Thoracic aorta (tissue), 2 donors: ENCODE measurements around the gene POLN. TPM values are rescaled to one million over a fixed set of nuclear protein-coding genes. Genes with fewer than 3 reads are reported as not detected.

Source experiments
- ATAC-seq: fragments of 150-250 bp; one replicate; pipeline ENCODE4 v1.8.0; 2017; ENCODE audit warnings: low read depth; ENCODE audit not compliant: insufficient number of reproducible peaks, low FRiP score
- DNase-seq: peaks from one replicate; pipeline ENCODE4 v3.0.0-alpha.2; 2020; ENCODE audit warnings: low spot score
- H3K27ac ChIP-seq, 2 donors: fragments of 200-600 bp; sonication (generic); 1 replicate in 1 of 2; 2 replicates in 1 of 2; pipeline ENCODE4 v1.5.1; 2016; ENCODE audit warnings: mild to moderate bottlenecking in 2 of 2, moderate library complexity in 2 of 2
- H3K27me3 ChIP-seq: fragments of 200-600 bp; sonication (generic); replicated peaks from 2 replicates; pipeline ENCODE4 v1.6.0; 2016; ENCODE audit warnings: mild to moderate bottlenecking; ENCODE audit not compliant: insufficient read depth
- H3K36me3 ChIP-seq: fragments of 200-600 bp; sonication (generic); one replicate; pipeline ENCODE4 v1.5.1; 2016
- H3K4me1 ChIP-seq, 2 donors: fragments of 200-600 bp; sonication (generic); 1 replicate in 1 of 2; 2 replicates in 1 of 2; pipeline versions ENCODE4 v1.5.1 to v1.6.0; 2016; ENCODE audit warnings: low read depth in 2 of 2, mild to moderate bottlenecking in 1 of 2; ENCODE audit not compliant: control insufficient read depth in 1 of 2
- H3K4me3 ChIP-seq: fragments of 200-600 bp; sonication (generic); 2 replicates; pipeline ENCODE4 v1.5.1; 2016; ENCODE audit warnings: mild to moderate bottlenecking
- H3K9me3 ChIP-seq: fragments of 200-600 bp; sonication (generic); 2 replicates; pipeline ENCODE4 v1.5.1; 2016
- CTCF ChIP-seq: fragments of 200-600 bp; sonication (generic); IDR thresholded peaks from one replicate; pipeline ENCODE4 v1.5.1; 2019; ENCODE audit warnings: antibody characterized with exemption
- total RNA-seq, 2 donors: library from RNA; depleted of rRNA; stranded (reverse); fragments of >200 nt; gene quantifications; one replicate each; pipeline versions ENCODE4 v1.1.0 to v1.2.3, GENCODE V29; 2016

POLN gene
- total RNA-seq, 2 donors from 2014 or later: 3.2 to 3.5 TPM

- H3K27ac ChIP-seq: no peak overlapping the region
- H3K36me3 ChIP-seq: no peaks in the 10 kb centered on the region
- ATAC-seq (no peak), DNase-seq (no peak)
- H3K4me3 ChIP-seq: no peak overlapping the region
- H3K9me3 ChIP-seq: no peaks in the 10 kb centered on the region
- TF ChIP-seq CTCF: no peak
- H3K4me1 ChIP-seq: no peaks in the 10 kb centered on the region
- H3K27me3 ChIP-seq: no peaks in the 10 kb centered on the region
These were observed 58.9 kb downstream of the POLN start for GRCh38 chr4:2182994-2183393.

DNA sequence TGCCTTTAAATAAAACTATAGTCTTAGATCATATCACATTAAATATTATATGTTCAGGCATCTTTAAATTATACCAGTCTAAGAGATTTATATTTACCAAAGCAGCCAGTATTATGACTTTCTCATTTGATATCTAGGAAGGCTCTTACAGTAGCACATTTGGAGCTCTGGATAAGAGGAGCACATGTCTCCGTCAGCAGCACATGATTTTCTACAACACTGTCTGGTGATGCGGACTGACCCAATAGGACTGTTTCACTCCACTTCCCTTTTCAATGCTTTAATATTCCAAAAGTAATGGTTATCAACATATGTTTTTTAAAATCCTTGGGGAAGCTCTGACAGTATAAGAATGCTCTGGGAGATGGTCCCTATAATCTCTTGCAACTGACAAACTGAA lies 61.5 kb downstream of the POLN start:
- no peak overlapping the region for H3K27ac ChIP-seq
- no peaks in the 10 kb centered on the region for H3K4me1 ChIP-seq
- no peak for DNase-seq
- TF ChIP-seq CTCF: no peak
- no peaks in the 10 kb centered on the region for H3K9me3 ChIP-seq
- no peaks in the 10 kb centered on the region for H3K36me3 ChIP-seq
- no peak overlapping the region for H3K4me3 ChIP-seq
- H3K27me3 ChIP-seq: no peaks in the 10 kb centered on the region
- ATAC-seq: no peak

DNA sequence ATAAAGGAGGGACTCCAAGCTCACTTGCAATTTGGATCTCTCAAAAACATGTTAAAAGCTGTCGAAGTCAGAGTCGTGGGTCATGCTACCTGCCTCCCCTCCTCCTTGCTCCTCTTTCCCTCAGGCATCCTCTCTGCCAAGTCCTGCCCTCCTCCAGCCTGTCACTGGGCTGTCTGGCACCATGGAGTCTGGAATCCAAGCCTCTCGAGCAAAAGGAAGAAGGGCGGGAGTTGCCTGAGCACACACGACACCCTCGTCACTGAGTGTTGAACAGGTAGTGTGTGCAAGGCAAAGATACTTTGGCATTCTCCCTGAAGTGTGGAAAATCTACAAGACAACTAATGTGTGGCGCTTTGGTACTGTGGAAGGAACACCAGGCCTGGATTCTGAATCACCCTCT lies 62.2 kb downstream of the POLN start:
- Histone ChIP-seq H3K9me3 (no peaks in the 10 kb centered on the region), H3K27me3 (no peaks in the 10 kb centered on the region), H3K36me3 (no peaks in the 10 kb centered on the region), H3K4me3 (no peak overlapping the region), H3K4me1 (no peaks in the 10 kb centered on the region), H3K27ac (no peak overlapping the region)
- DNase-seq (no peak), ATAC-seq (no peak)
- no peak for TF ChIP-seq CTCF

DNA sequence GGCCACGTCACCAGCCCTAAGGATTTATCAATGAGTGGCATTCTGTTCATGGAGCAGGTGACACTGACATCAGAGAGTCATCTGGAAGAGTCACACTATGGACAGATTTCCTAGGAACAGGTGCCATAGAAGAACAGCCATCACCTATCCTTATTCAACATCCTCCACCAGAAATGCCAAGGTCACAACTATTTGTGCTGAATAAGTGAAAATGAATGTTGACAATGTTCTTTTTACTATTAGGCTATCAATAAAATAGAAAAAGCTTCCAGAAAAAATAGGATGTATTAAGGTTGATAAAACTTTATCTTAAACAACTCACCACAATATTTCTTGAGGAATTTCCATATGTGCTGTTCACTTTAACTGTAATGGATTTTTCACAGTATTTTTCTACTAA lies 62.9 kb downstream of the POLN start:
- H3K4me3 ChIP-seq: no peak overlapping the region
- H3K36me3 ChIP-seq: no peaks in the 10 kb centered on the region
- H3K27ac ChIP-seq: no peak overlapping the region
- no peaks in the 10 kb centered on the region for H3K4me1 ChIP-seq
- no peak for TF ChIP-seq CTCF
- ATAC-seq (no peak), DNase-seq (no peak)
- no peaks in the 10 kb centered on the region for H3K9me3 ChIP-seq
- H3K27me3 ChIP-seq: no peaks in the 10 kb centered on the region

DNA sequence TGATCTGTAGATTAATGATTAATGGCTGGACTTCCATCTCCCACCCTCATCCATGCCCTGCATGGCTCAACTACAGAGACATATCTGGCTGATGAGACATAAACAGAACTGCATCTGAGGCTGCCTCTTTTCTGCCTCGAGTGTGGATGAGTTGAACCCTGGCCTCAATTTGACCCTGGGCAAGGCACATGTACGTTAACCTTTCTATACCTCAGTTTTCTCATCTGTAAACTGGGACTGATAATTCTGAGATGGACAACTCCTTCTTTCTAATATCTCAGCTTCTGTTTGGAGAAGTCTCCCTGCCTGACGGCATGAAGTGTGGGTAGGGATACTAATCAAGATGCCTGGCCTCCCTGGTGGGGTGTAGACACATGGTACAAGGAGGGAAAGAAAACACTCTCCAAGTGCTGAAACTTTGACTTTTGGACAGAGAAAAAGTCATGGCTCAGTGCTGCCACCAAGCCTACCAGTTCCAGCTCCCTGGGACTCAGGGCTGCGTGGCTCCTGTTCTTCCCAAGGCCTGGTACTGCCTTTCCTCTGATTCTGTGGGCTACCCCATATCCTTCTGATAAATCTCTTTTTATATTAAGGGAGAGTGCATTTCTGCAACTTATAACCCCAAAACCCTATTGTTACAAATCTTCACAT lies 64.4 kb downstream of the POLN start:
- no peak for TF ChIP-seq CTCF
- no peaks in the 10 kb centered on the region for H3K27me3 ChIP-seq
- no peaks in the 10 kb centered on the region for H3K36me3 ChIP-seq
- no peaks in the 10 kb centered on the region for H3K4me1 ChIP-seq
- H3K27ac ChIP-seq: no peak overlapping the region
- ATAC-seq (no peak), DNase-seq (no peak)
- H3K4me3 ChIP-seq: no peak overlapping the region
- no peaks in the 10 kb centered on the region for H3K9me3 ChIP-seq
